ENCODE measurements around the gene KRTAP10-5.
"Not testable (repeated sequence)": the region's sequence is repeated elsewhere in the genome, so short reads cannot be mapped to it uniquely, and the experiment has no call there.

KRTAP10-5 gene

DNA sequence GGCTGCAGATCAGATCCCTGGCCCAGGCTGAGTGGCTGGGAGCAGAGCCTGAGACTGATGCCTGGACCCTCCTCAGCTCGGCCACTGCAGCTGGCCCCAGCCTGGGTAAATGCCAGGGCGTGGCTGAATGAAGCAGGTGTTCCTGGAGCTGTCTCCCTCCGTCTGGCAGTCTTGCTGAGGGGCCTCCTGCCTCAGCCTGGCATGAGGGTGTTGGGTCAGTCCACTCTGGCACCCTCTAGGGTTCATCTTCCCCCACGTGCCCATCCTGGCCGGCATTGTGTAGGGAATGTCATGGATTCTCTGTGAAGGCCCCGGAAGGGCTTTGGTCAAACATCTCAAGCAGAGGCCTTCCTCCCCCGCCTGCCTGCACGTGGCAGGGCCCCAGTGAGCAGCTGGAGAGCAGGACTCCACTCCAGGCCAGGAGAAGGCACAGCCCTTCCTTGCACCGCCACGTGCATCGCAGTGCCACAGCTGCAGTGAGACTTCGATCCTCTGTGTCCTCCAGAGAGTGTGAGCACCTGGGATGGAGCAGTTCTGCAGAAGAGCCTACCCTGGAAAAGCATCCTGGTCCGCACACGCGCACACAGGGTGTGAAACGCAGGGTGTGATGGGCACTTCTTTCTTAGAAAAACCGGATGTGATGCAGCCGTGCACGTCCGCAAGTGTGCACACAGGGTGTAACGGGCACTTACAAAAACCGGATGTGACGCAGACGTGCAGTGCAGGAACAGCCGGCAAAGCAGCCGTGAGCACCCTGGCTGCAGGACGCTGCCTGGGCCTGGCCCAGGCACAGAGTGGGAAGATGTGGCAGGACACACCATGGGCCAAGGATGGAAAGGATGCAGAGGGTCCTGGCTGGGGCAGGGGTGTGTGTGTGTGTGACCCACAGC is 11.5 kb downstream of the KRTAP10-5 start:
- no peak for DNase-seq

DNA sequence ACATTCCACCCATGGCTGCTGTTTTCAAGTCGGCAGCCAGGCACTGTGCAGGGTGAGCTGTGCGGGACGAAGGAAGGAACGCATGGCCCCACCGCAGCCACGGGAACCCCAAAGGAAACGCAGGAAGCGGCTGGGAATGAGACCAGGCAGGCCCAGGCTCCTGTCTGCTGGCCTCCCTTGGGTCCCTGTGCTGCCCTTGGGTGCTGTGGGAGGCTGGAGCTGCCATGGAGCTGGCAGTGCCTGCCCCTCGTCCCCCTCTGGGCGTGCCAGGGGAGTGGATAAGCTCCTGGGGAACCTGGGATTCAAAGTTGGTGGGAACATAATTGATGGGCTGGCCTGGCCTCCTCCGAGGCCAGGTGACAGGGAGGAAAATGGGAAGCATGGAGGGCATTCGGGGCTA is 12.1 kb downstream of the KRTAP10-5 start:
- no peak for DNase-seq

DNA sequence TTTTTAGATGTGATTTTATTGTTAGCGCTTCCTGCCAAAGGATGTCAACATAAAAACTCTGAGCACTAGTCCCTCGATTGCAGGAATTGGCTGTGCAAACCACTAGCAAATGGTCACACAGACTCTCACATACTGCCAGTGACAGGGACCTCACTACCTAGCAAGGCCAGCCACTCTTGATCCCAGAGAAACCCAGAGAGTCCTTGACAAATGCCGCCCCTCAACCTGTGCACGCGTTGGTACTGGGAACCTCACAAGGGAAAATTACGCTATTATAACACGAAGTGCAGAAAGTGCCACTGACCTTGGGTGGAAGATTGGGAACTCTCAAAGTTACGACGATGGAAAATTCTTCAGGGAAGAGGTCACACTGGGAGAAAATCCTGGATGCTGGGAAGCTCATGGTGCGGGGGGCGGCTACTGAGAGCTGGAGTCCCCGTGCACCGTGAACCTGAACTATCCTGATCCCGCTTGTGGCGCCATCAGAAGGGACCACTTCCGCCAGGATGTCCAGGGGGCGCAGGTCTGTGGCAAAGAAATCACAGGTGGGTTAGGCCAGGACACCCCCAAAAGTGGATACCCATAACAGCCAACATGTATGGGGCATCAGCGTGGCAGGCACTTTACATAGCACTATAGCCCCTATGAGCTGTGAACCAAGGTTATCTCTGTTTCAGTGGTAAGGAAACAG is 12.8 kb downstream of the KRTAP10-5 start:
- DNase-seq: no peak

DNA sequence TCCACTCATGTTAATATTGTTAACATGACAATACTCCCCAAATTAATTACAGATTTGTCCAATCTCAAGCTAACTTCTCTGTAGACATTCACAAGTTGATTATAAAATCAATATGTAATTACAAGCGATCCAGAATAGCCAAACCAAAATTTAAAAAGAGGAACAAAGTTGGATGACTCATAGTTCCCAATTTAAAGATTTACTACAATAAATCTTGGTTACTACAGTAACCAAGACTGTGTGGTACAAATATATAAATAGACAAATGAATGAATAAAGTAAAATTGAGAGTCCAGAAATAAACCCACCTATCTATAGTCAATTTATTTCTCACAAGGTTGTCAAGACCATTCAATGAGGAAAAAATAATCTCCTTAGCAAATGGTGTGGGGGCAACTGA is 14.0 kb downstream of the KRTAP10-5 start:
- peak; percentile 24 to 33 for DNase-seq

DNA sequence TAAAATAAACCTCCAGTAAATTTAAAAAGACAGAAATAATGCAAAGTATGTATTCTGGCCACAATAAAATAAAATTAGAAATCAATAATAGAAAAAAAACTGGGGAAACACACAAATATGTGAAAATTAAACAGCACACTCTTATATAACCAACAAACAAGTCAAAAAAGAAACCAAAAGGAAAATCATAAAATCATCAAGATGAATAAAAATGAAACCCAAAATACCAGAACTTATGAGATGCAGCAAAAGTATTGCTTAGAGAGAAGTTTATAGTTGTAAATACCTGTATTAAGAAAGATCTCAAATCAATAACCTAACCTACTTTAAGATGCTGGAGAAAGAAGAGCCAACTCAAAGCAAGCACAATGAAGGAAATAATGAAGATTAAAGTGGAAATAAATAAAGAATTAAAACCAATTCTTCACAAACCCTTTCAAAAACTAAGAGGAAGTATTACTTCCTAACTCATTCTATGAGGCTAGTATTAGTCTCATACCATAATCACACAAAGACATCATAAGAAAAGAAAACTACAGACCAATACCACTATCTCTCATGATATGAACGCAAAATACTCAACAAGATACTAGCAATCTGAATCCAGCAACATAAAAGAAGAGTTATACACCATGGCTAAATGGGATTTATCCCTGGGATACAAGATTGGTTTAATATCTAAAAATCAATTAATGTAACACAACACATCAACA is 15.4 kb downstream of the KRTAP10-5 start:
- DNase-seq: no peak

- DNase-seq: no peak
These were observed 16.3 kb downstream of the KRTAP10-5 start for GRCh38 chr21:44564099-44564498.

DNA sequence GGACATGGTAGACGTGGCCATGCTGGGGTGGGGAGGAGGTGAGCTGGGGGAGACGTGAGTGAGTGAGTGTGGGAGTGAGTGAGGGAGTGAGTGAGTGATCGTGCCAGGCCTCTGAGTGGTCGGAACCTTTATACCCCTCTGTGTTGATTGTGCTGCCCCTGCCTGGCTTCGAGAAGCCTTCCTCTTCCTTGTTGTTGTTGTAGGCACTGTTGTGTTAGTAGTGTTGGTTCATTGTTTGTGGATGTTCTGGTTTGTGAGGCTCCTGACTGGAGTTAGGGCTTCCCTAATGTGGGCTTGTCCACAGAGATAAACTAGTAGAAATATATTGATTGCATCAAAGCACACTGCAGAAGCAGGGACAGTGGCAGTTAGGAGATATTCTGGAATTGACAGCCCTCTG is 21.7 kb downstream of the KRTAP10-5 start, which contains the start of gene KRTAP10-3:
Gene KRTAP10-3, minus strand, starts transcription at position 101 of the 400 bp plus-strand sequence. Its CDS starts 80 bp downstream, at position 21.
- DNase-seq: no peak

DNA sequence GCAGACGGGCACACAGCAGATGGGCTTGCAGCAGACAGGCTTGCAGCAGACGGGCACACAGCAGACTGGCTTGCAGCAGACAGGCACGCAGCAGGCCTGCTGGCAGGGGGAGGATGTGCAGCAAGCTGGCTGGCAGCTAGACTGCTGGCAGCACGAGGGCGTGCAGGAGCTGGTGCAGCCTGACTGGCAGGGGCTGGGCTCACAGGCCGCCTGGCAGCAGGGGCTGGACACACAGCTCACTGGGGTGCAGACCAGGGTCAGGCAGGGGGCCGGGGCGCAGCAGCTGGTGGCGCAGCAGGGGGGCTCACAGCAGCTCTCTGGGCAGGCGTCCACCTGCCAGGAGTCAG is 22.1 kb downstream of the KRTAP10-5 start:
- not testable (repeated sequence) for DNase-seq

DNA sequence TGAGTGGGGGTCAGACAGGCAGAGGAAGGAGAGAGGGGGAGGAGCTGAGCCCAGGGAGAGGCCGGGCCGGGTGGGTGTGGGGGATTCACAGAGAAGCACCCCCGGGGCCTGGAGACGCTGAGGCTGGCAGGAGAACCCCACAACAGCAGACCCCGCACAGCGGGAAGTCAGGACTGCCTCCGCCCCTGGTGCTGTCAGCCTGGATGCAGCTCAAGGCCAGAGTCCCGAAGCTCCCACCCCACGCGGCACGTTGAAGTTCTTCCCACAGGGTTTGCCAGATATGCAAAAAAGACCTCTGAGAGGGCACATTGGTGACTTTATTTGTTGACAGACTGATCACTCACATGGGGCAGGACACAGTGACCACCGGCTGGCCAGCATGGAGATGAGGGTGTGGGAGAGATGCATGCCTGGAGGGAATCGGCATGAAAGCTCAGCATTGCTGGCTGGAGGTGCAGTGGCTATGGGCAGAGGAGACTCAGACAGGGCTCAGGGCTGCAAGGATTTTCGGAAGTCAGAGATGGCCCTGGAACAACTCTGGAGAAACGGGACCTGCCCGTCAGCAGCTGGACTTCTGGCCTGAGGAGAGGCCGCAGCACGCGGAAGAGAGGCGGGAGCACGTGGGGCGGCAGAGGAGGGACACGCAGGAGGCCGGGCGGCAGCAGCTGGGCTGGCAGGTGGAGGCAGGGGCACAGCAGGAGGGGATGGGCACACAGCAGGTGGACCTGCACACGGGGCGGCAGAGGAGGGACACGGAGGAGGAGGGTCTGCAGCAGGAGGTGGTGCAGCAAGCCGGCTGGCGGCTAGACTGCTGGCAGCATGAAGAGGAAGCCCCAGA is 22.7 kb downstream of the KRTAP10-5 start:
- no peak for DNase-seq

- no peak for DNase-seq
These were observed 23.5 kb downstream of the KRTAP10-5 start for GRCh38 chr21:44556879-44557278.

GRCh38 chr21:44555200-44555875 is 25.1 kb downstream of the KRTAP10-5 start:
- no peak for DNase-seq

- DNase-seq: no peak
These were observed 27.7 kb downstream of the KRTAP10-5 start for GRCh38 chr21:44552681-44553080.

GRCh38 chr21:44552136-44552535 is 28.3 kb downstream of the KRTAP10-5 start:
- DNase-seq: no peak

- DNase-seq: no peak
These were observed 29.0 kb downstream of the KRTAP10-5 start, which contains the start of gene KRTAP10-2 for GRCh38 chr21:44551340-44551961. Gene KRTAP10-2, minus strand, starts transcription at chr21:44551505. Its CDS starts 47 bp downstream, at chr21:44551458.

DNA sequence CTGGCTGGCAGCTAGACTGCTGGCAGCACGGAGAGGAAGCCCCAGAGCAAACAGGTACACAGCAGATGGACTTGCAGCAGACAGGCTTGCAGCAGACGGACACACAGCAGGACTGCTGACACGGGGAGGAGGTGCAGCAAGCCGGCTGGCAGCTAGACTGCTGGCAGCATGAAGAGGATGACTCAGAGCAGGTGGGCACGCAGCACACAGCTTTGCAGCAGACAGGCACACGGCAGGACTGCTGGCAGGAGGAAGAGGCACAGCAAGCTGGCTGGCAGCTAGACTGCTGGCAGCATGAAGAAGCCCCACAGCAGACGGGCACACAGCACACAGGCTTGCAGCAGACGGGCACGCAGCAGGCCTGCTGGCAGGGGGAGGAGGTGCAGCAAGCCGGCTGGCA is 29.6 kb downstream of the KRTAP10-5 start:
- no peak for DNase-seq

GRCh38 chr21:44550285-44550684 is 30.1 kb downstream of the KRTAP10-5 start:
- DNase-seq: not testable (repeated sequence)

DNA sequence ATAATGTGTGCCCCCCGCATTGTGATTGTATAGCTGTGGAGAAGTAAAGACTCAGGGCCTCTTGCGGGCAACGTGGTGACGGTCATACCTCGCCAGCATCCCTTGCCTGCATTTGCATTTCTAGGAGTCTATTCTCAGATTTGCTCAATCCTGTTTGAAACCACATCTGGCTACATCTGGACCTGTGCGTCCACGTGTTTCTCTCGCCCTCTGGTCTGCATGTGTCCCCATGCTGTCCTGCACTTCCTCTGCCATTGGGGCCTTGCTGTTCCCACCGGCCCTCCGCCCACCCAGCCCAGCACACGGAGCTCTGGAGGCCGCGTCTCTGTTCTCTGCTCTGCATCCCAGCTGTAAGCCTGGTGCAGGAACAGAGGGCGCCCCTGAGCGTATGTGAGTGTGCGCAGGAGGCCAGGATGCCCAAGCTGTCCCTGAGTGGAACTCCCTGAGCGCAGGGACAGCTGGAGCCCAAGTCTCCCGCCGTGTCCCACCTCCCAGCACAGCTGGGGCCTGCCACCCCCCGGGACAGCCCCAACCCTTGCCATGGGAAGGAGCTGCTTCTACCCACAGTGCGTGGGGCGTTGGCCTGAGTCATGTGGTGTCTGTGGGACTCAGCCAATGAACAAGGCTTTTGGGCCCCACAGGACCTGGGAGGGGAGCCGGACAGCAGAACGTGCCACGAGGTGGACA is 30.7 kb downstream of the KRTAP10-5 start:
- DNase-seq: no peak

DNA sequence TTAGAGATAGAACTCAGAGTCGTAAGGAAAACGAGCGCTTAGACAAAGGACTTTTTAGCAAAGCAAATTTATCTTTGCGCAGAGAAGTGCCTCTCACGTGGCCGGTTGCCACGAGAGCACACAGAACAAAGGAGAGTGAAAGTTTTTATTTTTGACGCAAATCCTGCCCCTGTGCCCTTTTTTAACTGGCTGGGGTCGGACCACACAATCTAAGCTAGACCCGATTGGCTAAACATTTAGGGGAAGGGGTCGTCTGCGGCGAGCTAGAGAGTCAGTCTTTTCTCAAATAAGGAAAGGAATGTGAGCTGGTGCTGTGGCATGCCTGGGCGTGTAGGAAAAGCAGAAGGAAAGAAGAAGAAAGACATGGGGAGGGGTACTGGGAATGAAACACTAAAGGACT is 31.5 kb downstream of the KRTAP10-5 start:
- DNase-seq: no peak

DNA sequence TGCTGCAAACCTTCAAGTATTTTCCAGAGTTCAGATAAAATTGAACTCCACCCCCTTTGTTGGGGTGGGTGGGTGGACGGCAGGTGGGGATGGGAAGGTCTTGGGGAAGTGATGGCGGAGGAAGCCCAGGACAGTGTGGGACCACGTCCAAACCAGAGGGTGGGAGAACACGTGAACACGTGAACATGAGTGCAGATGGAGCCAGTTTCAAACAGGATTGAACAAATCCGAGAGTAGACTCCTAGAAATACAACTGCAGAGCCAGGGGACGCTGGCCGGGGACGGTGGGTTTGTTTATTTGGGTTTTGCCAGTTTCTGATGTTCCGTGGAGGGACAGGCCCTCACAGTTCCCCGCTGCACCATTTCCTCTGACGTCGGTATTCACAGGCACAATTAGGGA is 32.0 kb downstream of the KRTAP10-5 start:
- no peak for DNase-seq

DNA sequence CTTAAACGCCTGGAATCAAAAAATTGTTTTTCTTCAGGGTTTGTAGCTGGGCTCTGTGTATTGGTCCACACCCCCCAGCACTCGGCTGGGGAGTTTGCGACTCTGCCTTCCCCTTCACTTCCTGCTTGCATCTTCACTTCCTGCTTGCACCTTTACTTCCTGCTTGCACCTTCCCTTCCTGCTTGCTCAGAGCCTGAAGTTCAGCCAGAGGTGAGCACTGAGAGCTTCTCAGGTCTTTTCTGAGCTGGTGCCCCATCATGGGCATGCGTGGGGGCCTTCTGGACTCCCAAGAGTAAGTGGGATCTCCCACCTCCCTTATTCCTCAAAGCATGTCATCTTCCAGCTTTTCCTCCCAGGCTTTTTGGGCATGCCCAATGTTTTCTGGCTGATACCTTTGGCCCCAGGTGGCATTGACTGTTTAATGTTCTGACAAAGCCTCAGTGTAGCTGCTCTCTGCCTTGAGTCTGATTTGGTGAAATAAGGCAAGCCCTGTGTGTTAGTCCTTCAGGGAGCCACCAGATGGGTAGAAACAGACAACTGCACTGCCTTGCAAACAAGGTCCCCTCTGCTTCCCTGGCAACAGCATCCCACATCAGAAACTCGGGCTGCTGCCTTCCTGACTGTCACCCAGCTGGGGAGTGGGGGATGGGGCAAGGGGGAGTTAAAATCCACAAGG is 32.6 kb downstream of the KRTAP10-5 start:
- DNase-seq: no peak

Data from AML-193 (cell line).